Hepatocyte (in vitro differentiated cells): ENCODE measurements around the gene FNDC3B.

Experiments
- CTCF ChIP-seq: fragments of 200-600 bp; sonication (generic); IDR thresholded peaks from 2 replicates; pipeline ENCODE4 v1.5.1; 2016; ENCODE audit warnings: antibody characterized with exemption, mild to moderate bottlenecking; ENCODE audit not compliant: poor library complexity
- EZH2 ChIP-seq: fragments of 200-600 bp; sonication (generic); IDR thresholded peaks from 2 replicates; pipeline ENCODE4 v1.6.1; 2016; ENCODE audit warnings: antibody characterized with exemption, mild to moderate bottlenecking, borderline replicate concordance
- EZH2phosphoT487 ChIP-seq: fragments of 200-600 bp; sonication (generic); IDR thresholded peaks from one replicate; pipeline ENCODE4 v1.6.1; 2018; ENCODE audit warnings: antibody characterized with exemption, mild to moderate bottlenecking, low read depth, moderate library complexity; ENCODE audit not compliant: unreplicated experiment, severe bottlenecking

GRCh38 chr3:172029425-172030098, 9.8 kb upstream of the FNDC3B start:
- no peak for TF ChIP-seq CTCF
- no peak for TF ChIP-seq EZH2
- TF ChIP-seq EZH2phosphoT487, result no peak
